NT2/D1 (cell line): Measurements from ENCODE around the gene HSF2BP.
"Not testable (repeated sequence)": the region's sequence is repeated elsewhere in the genome, so short reads cannot be mapped to it uniquely, and the experiment has no call there.

Experiments used
- SUZ12 ChIP-seq: IDR thresholded peaks from 2 replicates; pipeline ENCODE4 v1.6.1; 2011; ENCODE audit not compliant: insufficient read length, insufficient read depth; ENCODE audit errors: extremely low read depth
- YY1 ChIP-seq: IDR thresholded peaks from 2 replicates; pipeline ENCODE4 v1.6.1; 2011; ENCODE audit not compliant: insufficient read length, insufficient read depth

DNA sequence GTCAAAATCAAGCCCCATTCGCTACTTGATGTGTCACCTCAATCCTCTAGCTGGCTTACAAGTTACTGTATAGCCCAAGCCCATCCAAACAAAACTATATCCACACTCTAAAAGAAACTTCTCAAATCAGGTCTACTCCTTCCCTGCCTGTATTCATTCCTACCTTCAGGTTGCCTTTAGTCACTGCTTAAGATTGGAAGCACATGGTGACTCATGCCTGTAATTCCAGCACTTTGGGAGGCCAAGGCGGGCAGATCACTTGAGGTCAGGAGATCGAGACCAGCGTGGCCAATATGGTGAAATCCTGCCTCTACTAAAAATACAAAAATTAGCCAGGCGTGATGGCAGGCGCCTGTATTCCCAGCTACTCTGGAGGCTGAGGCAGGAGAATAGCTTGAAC lies 7.4 kb downstream of the HSF2BP start:
- not testable (repeated sequence) for TF ChIP-seq SUZ12, YY1
